GM21717 (cell line): ENCODE results near the gene ZNF784.

ENCODE experiments used
- ATAC-seq: cut with Tn5 transposase; IDR thresholded peaks from one replicate; pipeline ENCODE4 v1.9.1; 2021; ENCODE audit warnings: mild to moderate bottlenecking, moderate library complexity; ENCODE audit not compliant: unreplicated experiment

ZNF784 gene

DNA sequence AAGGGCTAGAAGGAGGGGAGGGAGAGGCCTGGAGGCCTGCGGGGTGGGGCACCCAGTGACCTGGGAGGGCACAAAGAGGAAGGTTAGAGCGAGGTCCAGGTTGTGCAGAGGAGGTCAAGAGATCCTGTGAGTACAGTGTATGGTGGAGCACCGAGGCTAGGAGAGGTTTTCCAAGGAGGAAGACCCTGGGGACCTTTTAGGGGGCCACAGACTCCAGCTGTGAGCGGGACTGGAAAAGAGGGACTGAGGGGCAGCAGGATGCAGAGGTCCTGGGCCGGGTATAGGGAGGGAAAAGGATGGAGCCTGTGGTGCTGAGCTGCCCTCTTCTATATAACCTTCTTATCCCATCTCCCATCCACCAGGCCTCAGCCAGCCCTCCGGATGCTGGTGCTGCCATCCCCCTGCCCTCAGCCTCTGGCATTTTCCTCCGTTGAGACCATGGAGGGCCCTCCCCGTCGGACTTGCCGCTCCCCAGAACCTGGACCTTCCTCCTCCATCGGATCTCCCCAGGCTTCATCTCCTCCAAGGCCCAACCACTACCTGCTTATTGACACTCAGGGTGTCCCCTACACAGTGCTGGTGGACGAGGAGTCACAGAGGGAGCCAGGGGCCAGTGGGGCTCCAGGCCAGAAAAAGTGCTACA lies 19.9 kb upstream of the ZNF784 start:
- ATAC-seq: no peak

DNA sequence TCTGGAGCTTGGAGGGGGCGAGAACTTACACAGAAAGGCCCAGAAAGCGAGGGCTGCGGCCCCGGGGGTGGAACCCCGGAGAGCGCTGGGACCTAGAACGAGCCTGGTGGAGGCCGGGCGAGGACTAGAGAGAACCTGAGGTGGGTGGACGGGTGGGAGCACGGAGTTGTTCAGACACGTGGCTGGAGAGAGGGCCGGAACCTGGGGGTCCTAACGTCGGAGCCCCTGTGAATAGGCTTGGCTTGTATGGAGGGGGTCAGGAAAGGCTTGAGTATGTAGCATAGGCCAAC lies 19.5 kb upstream of the ZNF784 start:
- no peak for ATAC-seq

GRCh38 chr19:55643003-55643886 lies 18.9 kb upstream of the ZNF784 start, which contains the start of gene ZNF581:
TSS of gene ZNF581 (plus strand) at chr19:55643649. CDS start at chr19:55644572, 923 bp downstream.
- ATAC-seq: peak; percentile 22

GRCh38 chr19:55642153-55643002 lies 18.0 kb upstream of the ZNF784 start:
- ATAC-seq: no peak

DNA sequence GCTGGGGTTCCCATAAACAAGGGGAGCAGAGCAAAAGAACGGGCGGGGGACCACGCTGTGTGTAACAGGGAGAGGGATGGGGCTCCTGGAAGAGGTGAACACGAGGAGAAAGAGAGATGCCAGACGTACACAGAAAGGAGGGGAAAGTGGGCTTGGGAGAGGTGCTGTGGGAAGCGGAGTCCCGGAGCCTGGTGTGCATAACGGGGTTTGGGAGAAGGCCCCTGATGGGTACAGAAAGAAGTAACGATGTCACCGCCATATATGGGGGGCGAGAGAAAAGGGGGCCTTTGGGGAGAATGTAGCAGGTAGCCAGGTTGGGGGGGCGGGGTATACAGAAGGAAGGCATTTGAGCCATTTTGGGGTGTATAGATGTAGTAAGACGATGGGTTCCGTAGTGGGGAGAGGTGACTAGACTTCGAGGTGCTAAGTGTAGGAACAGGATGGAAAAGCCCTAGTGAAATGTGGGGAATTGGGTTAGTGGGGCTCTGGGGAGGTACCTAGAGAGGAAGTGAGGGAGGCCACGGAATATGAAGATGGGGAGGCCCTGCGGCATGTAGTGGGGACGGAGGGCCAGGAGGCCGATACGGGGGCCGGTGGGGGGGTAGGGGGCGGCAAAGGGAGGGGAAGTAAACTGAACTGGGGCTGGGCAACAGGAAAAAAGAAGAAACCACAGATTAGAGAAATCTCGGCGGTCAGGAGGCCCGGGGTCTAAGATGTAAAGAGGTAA lies 17.2 kb upstream of the ZNF784 start:
- ATAC-seq: no peak

DNA sequence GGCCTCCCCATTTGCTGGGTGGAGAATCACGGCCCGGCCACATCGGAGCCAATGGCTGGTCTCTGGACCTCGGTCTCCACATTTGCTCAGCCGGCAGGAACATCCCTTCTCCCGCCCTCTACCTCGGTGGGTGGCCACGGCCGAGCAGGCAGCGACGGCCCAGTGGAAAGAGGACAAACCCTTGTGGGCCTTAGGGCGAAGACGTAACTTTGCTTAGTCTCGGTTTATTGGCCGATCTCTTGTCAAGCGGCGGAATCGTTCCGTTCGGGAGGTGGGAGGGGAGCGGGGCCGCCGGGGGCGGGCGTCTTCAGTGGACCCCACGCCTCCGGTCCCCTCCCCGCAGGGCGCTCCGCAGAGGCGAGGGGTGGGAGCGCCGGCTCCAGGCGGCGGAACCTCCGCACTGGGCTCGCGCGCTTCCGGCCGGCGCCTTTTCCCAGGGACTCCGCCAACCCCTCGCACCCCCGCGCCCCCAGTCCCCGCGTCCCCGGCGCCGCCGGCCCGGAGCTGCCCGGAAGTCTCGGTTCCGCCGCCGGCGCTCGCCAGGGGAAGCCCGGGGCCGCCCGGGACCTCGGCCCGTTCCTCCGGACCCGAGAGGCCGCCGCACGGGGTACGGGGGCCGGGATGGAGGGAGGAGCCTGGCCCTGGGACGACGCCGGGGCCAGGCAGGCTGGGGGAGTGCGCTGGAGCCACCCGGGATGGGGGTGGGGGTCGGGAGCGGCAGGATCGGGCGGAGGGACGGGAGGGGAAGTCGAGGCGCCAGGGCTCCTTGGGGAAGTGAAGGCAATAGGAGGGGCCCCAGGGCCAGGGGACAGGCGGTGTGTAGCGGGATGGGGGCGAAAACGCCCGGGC lies 16.4 kb upstream of the ZNF784 start, which contains the start of gene ZNF580:
Gene ZNF580, plus strand, starts transcription at position 426 of the 849 bp plus-strand sequence. CDS start 1,507 bp downstream, outside the sequence.
- ATAC-seq: no peak

GRCh38 chr19:55640043-55640576 lies 15.7 kb upstream of the ZNF784 start:
- no peak for ATAC-seq

GRCh38 chr19:55638864-55639359 lies 14.5 kb upstream of the ZNF784 start:
- ATAC-seq: no peak

GRCh38 chr19:55637534-55637933 lies 13.2 kb upstream of the ZNF784 start:
- ATAC-seq: no peak

GRCh38 chr19:55636723-55637122 lies 12.4 kb upstream of the ZNF784 start:
- no peak for ATAC-seq

- ATAC-seq: no peak
These were observed 11.6 kb upstream of the ZNF784 start for GRCh38 chr19:55635856-55636440.

- ATAC-seq: no peak
These were observed 11.0 kb upstream of the ZNF784 start for GRCh38 chr19:55635334-55635717.

GRCh38 chr19:55633861-55634260 lies 9.5 kb upstream of the ZNF784 start:
- ATAC-seq: no peak

GRCh38 chr19:55632463-55632834 lies 8.1 kb upstream of the ZNF784 start:
- no peak for ATAC-seq

- ATAC-seq: no peak
These were observed 2.0 kb upstream of the ZNF784 start for GRCh38 chr19:55626350-55626749.

- ATAC-seq: no peak
These were observed 599 bp upstream of the ZNF784 start for GRCh38 chr19:55625004-55625326.

GRCh38 chr19:55623561-55623960 lies 805 bp downstream of the ZNF784 start:
- no peak for ATAC-seq

GRCh38 chr19:55623130-55623529 lies 1.2 kb downstream of the ZNF784 start:
- no peak for ATAC-seq
